Esophagus muscularis mucosa (tissue), 4 donors: ENCODE results near the gene NFATC3. TPM values are rescaled to one million over a fixed set of nuclear protein-coding genes. Genes with fewer than 3 reads are reported as not detected.
"Not testable (repeated sequence)": the region's sequence is repeated elsewhere in the genome, so short reads cannot be mapped to it uniquely, and the experiment has no call there.

ENCODE experiments used
- DNase-seq: peaks from one replicate; pipeline ENCODE4 v3.0.0-alpha.2; 2017; ENCODE audit errors: extremely low spot score
- H3K27ac ChIP-seq, 4 donors: fragments of 200-600 bp; sonication (generic); replicated peaks in 1 of 4; 1 replicate in 3 of 4; 2 replicates in 1 of 4; pipeline ENCODE4 v1.5.1; 2016 to 2019; ENCODE audit warnings: mild to moderate bottlenecking in 1 of 4
- H3K27me3 ChIP-seq, 4 donors: fragments of 200-600 bp; sonication (generic); one replicate each; pipeline versions ENCODE4 v1.5.1 to v1.6.0; 2016 to 2019
- H3K36me3 ChIP-seq, 4 donors: fragments of 200-600 bp; sonication (generic); one replicate each; pipeline ENCODE4 v1.5.1; 2016 to 2019
- H3K4me1 ChIP-seq, 4 donors: fragments of 200-600 bp; sonication (generic); one replicate each; pipeline ENCODE4 v1.5.1; 2016 to 2019
- H3K4me3 ChIP-seq, 4 donors: fragments of 200-600 bp; sonication (generic); 1 replicate in 2 of 4; 2 replicates in 2 of 4; pipeline ENCODE4 v1.5.1; 2016 to 2019; ENCODE audit warnings: mild to moderate bottlenecking in 4 of 4, moderate library complexity in 1 of 4
- H3K9me3 ChIP-seq, 4 donors: fragments of 200-600 bp; sonication (generic); 1 replicate in 3 of 4; 2 replicates in 1 of 4; pipeline ENCODE4 v1.5.1; 2016 to 2019
- CTCF ChIP-seq, 3 experiments: fragments of 200-600 bp in 2 of 3; fragments of 450-650 bp in 1 of 3; sonication (generic) in 2 of 3; IDR thresholded peaks; one replicate each; pipeline ENCODE4 v1.5.1; 2017 to 2019; ENCODE audit warnings: antibody characterized with exemption in 3 of 3, mild to moderate bottlenecking in 2 of 3, moderate library complexity in 1 of 3
- EP300 ChIP-seq: sonication (generic); formaldehyde crosslinking; IDR thresholded peaks from one replicate; pipeline ENCODE4 v1.6.1; 2017; ENCODE audit warnings: antibody characterized with exemption
- POLR2A ChIP-seq: fragments of 450-650 bp; IDR thresholded peaks from one replicate; pipeline ENCODE4 v1.6.1; 2017; ENCODE audit warnings: antibody characterized with exemption, moderate library complexity, mild to moderate bottlenecking, low read depth
- POLR2AphosphoS5 ChIP-seq, 2 donors: sonication (generic); formaldehyde crosslinking; IDR thresholded peaks; one replicate each; pipeline ENCODE4 v1.6.1; 2017; ENCODE audit warnings: antibody characterized with exemption in 2 of 2
- WGBS: methylation state at CpG from one replicate; pipeline ENCODE4 v1.1.5; 2018; 5-methylcytosine and 5-hydroxymethylcytosine counted together
- intact Hi-C: fragments of 100-400 bp; cut with DNase I; formaldehyde crosslinking; loops from one replicate; pipeline ENCODE4 v1.15.1; 2023
- total RNA-seq, 4 donors: library from RNA; depleted of rRNA; stranded (reverse); fragments of >200 nt; gene quantifications; one replicate each; pipeline versions ENCODE4 v1.1.0 to v1.2.1, GENCODE V29; 2016

NFATC3 gene
- total RNA-seq, 4 donors from 2014 or later: 44.6 to 56.8 (median 50.8) TPM

DNA sequence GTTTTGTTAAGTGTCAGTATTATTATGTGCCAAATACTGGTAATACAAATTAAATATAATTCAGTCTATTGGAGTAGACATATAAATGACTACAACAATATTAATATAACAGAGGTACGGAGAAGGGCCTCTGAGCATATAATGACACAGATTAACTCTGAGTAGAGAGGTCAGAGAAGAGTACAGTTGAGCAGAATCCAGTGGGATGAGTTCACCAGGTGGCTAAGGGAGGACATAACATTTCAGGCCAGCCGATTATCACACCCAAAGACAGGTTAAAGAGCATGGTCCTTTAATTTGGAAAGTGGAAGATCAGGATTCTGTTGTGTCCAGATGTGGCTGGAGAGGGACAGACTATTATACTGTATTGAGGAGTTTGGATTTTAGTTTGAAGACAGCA, 11.3 kb downstream of the NFATC3 start:
- TF ChIP-seq POLR2A: no peak
- TF ChIP-seq POLR2AphosphoS5 (IDR thresholded peaks at IDR 0.05): no peak
- TF ChIP-seq EP300: no peak
- no peaks in the 10 kb centered on the region for H3K36me3 ChIP-seq
- WGBS: 96% methylated on average over 2 of the region's 2 CpGs
- H3K27me3 ChIP-seq: no peaks in the 10 kb centered on the region
- no peak for DNase-seq
- no peak overlapping the region for H3K4me3 ChIP-seq
- H3K27ac ChIP-seq: no peak overlapping the region
- intact Hi-C loops: loop anchor here (5.0 kb wide), 2 partner anchors 51 to 131 kb away; no protein-coding TSS in a partner anchor
- no peaks in the 10 kb centered on the region for H3K9me3 ChIP-seq
- peaks cover 23 to 57% (median 44%) of the 10 kb centered on the region in 4 donors for H3K4me1 ChIP-seq

DNA sequence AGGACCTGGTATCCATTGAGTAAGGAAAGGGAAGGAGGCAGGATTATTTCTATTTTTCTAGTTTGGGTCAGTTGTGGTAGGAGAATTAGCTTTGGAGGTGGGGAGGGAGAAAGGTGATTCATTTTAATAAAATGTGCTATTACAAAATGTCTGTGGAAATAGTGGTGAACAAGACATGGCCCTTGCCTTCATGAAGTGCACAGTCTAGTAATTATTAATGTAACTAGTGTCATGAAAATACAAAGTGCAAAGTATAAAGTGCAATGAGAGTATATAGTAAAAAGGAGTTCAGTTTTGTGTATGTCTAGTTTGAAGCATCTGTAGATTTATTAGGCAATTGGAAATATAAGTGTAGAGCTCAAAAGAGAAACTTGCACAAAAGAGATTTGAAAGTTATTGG, 11.9 kb downstream of the NFATC3 start:
- H3K27ac ChIP-seq: no peak overlapping the region
- peaks cover 20 to 55% (median 38%) of the 10 kb centered on the region in 4 donors for H3K4me1 ChIP-seq
- TF ChIP-seq POLR2A (no peak), EP300 (no peak), POLR2AphosphoS5 (IDR thresholded peaks at IDR 0.05) (no peak), CTCF (IDR thresholded peaks at IDR 0.05) (no peak)
- H3K4me3 ChIP-seq: no peak overlapping the region
- intact Hi-C loops: loop anchor here (5.0 kb wide), 2 partner anchors 50 to 130 kb away; no protein-coding TSS in a partner anchor
- no peaks in the 10 kb centered on the region for H3K27me3 ChIP-seq
- no peak for DNase-seq
- no peaks in the 10 kb centered on the region for H3K9me3 ChIP-seq
- no peaks in the 10 kb centered on the region for H3K36me3 ChIP-seq

GRCh38 chr16:68097895-68098294, 12.7 kb downstream of the NFATC3 start:
- H3K27ac ChIP-seq: no peak overlapping the region
- no peak for DNase-seq
- intact Hi-C loops: loop anchor here (5.0 kb wide), 2 partner anchors 49 to 129 kb away; no protein-coding TSS in a partner anchor
- H3K27me3 ChIP-seq: no peaks in the 10 kb centered on the region
- H3K4me1 ChIP-seq: peaks cover 20 to 47% (median 33%) of the 10 kb centered on the region in 4 donors
- TF ChIP-seq CTCF (IDR thresholded peaks at IDR 0.05) (no peak), POLR2AphosphoS5 (IDR thresholded peaks at IDR 0.05) (no peak), POLR2A (no peak), EP300 (no peak)
- no peak overlapping the region for H3K4me3 ChIP-seq
- no peaks in the 10 kb centered on the region for H3K36me3 ChIP-seq
- H3K9me3 ChIP-seq: no peaks in the 10 kb centered on the region
- WGBS: 91% methylated on average over 3 of the region's 3 CpGs

DNA sequence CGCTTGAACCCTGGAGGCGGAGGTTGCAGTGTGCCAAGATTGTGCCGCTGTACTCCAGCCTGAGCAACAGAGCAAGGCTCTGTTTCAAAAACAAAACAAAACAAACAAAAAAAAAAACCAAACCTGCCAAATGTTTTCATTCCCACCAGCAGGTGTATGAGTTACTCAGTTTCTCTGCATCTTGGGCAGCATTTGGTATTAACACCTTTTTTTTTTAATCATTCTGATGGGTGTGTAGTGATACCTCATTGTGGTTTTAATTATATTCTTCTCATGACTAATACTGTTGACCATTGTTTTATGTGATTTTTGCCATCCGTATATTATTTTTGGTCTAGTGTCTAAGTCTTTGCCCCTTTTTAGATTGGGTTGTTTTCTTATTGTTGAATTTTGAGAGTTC, 15.3 kb downstream of the NFATC3 start:
- no peak overlapping the region for H3K27ac ChIP-seq
- WGBS: 90% methylated on average over 4 of the region's 4 CpGs
- H3K27me3 ChIP-seq: no peaks in the 10 kb centered on the region
- H3K9me3 ChIP-seq: no peaks in the 10 kb centered on the region
- no peak overlapping the region for H3K4me3 ChIP-seq
- H3K36me3 ChIP-seq: no peaks in the 10 kb centered on the region
- TF ChIP-seq POLR2A (no peak), POLR2AphosphoS5 (IDR thresholded peaks at IDR 0.05) (no peak), EP300 (no peak), CTCF (IDR thresholded peaks at IDR 0.05) (no peak)
- intact Hi-C loops: no loop called here
- H3K4me1 ChIP-seq: peaks cover 4 to 29% (median 8%) of the 10 kb centered on the region in 4 donors
- DNase-seq: no peak

- Histone ChIP-seq H3K4me1 (peaks cover 0 to 26% (median 6%) of the 10 kb centered on the region in 4 donors), H3K27ac (no peak overlapping the region), H3K27me3 (no peaks in the 10 kb centered on the region), H3K9me3 (peaks cover 0 to 7% (median 0%) of the 10 kb centered on the region in 4 donors), H3K36me3 (no peaks in the 10 kb centered on the region), H3K4me3 (no peak overlapping the region)
- TF ChIP-seq CTCF (IDR thresholded peaks at IDR 0.05) (no peak), EP300 (no peak), POLR2AphosphoS5 (IDR thresholded peaks at IDR 0.05) (no peak), POLR2A (no peak)
- DNase-seq: no peak
- intact Hi-C loops: no loop called here
- WGBS: 94% methylated on average over 3 of the region's 3 CpGs
Measured at GRCh38 chr16:68105611-68106010, 20.4 kb downstream of the NFATC3 start.

GRCh38 chr16:68107230-68107928, 22.2 kb downstream of the NFATC3 start:
- H3K27ac ChIP-seq, H3K36me3 ChIP-seq, H3K27me3 ChIP-seq, DNase-seq, intact Hi-C loops, H3K4me3 ChIP-seq: not testable (repeated sequence)
- 87% methylated on average over 9 of the region's 9 CpGs for whole genome bisulfite sequencing
- Histone ChIP-seq H3K9me3 (peaks cover 0 to 10% (median 5%) of the 10 kb centered on the region in 4 donors), H3K4me1 (peaks cover 0 to 22% (median 6%) of the 10 kb centered on the region in 4 donors)

- Histone ChIP-seq H3K9me3 (peaks cover 0 to 10% (median 5%) of the 10 kb centered on the region in 4 donors), H3K4me1 (peaks cover 0 to 29% (median 3%) of the 10 kb centered on the region in 4 donors)
- 98% methylated on average over 5 of the region's 5 CpGs for WGBS
- H3K27ac ChIP-seq, H3K36me3 ChIP-seq, H3K27me3 ChIP-seq, H3K4me3 ChIP-seq, intact Hi-C loops, DNase-seq: not testable (repeated sequence)
Measured at GRCh38 chr16:68109156-68109555, 24.0 kb downstream of the NFATC3 start.

- H3K4me3 ChIP-seq, DNase-seq, H3K27ac ChIP-seq, H3K27me3 ChIP-seq, intact Hi-C loops, H3K36me3 ChIP-seq: not testable (repeated sequence)
- H3K4me1 ChIP-seq: peaks cover 0 to 35% (median 4%) of the 10 kb centered on the region in 4 donors
- peaks cover 0 to 10% (median 5%) of the 10 kb centered on the region in 4 donors for H3K9me3 ChIP-seq
- 100% methylated on average over 2 of the region's 2 CpGs for WGBS
Measured at GRCh38 chr16:68110611-68111010, 25.4 kb downstream of the NFATC3 start.
